CD4-positive, alpha-beta memory T cell (primary cell): ENCODE results near the gene DDAH1. TPM values are rescaled to one million over a fixed set of nuclear protein-coding genes. Genes with fewer than 3 reads are reported as not detected.

Source experiments
- CTCF ChIA-PET: fragments of 350-600 bp; sonication (Branson Sonifier 250); formaldehyde crosslinking; loops from one replicate; lab custom pipeline; 2021; ENCODE audit warnings: inconsistent platforms; ENCODE audit not compliant: partially characterized antibody; lab: Charles Lee
- POLR2A ChIA-PET: fragments of 350-600 bp; sonication (Branson Sonifier 250); formaldehyde crosslinking; loops from one replicate; lab custom pipeline; 2021; ENCODE audit not compliant: partially characterized antibody; lab: Charles Lee
- DNase-seq, 5 donors: peaks; one replicate each; pipeline versions ENCODE4 v3.0.0 to v3.0.0-alpha.2; 2020 to 2022; ENCODE audit warnings: mixed read lengths in 1 of 5
- H3K27ac ChIP-seq: one replicate; pipeline ENCODE4 v1.7.0; 2013; ENCODE audit warnings: low read depth, low read length
- H3K27me3 ChIP-seq: 2 replicates; pipeline ENCODE4 v1.7.0; 2013; ENCODE audit warnings: mild to moderate bottlenecking, low read length, moderate library complexity; ENCODE audit not compliant: insufficient read depth
- H3K36me3 ChIP-seq: 2 replicates; pipeline ENCODE4 v1.7.0; 2013; ENCODE audit warnings: mild to moderate bottlenecking, low read length, moderate library complexity; ENCODE audit not compliant: insufficient read depth
- H3K4me1 ChIP-seq: 2 replicates; pipeline ENCODE4 v1.7.0; 2013; ENCODE audit warnings: mild to moderate bottlenecking, low read length, moderate library complexity; ENCODE audit not compliant: insufficient read depth
- H3K4me3 ChIP-seq, 2 donors: one replicate each; pipeline ENCODE4 v1.7.0; 2013; ENCODE audit warnings: low read length in 2 of 2, mild to moderate bottlenecking in 1 of 2
- H3K9me3 ChIP-seq, 2 donors: one replicate each; pipeline ENCODE4 v1.7.0; 2013; ENCODE audit warnings: low read length in 2 of 2, control low read depth in 1 of 2; ENCODE audit not compliant: control insufficient read depth in 1 of 2
- H3K27ac Mint-ChIP-seq, 7 donors: one replicate each; pipeline ENCODE4 v1.8.0; 2020 to 2021; ENCODE audit warnings: mixed read lengths in 7 of 7, mild to moderate bottlenecking in 6 of 7, inconsistent platforms in 3 of 7, moderate library complexity in 3 of 7
- H3K27me3 Mint-ChIP-seq, 2 donors: one replicate each; pipeline ENCODE4 v1.8.0; 2020 to 2021; ENCODE audit warnings: mixed read lengths in 2 of 2
- H3K36me3 Mint-ChIP-seq, 2 donors: one replicate each; pipeline ENCODE4 v1.8.0; 2020 to 2021; ENCODE audit warnings: mixed read lengths in 2 of 2, inconsistent platforms in 1 of 2, mild to moderate bottlenecking in 1 of 2
- H3K4me1 Mint-ChIP-seq, 4 donors: one replicate each; pipeline ENCODE4 v1.8.0; 2020 to 2021; ENCODE audit warnings: mixed read lengths in 4 of 4, mild to moderate bottlenecking in 1 of 4
- H3K4me3 Mint-ChIP-seq, 8 donors: one replicate each; pipeline ENCODE4 v1.8.0; 2020 to 2021; ENCODE audit warnings: mixed read lengths in 8 of 8, mild to moderate bottlenecking in 7 of 8, moderate library complexity in 6 of 8, inconsistent platforms in 3 of 8
- H3K9me3 Mint-ChIP-seq, 8 donors: one replicate each; pipeline ENCODE4 v1.8.0; 2020 to 2021; ENCODE audit warnings: mixed read lengths in 8 of 8, mild to moderate bottlenecking in 5 of 8, inconsistent platforms in 3 of 8, moderate library complexity in 1 of 8
- intact Hi-C: fragments of 100-400 bp; cut with micrococcal nuclease; formaldehyde crosslinking; loops from one replicate; pipeline ENCODE4 v1.15.1; 2023
- polyA plus RNA-seq, 2 donors: library from polyadenylated mRNA; unstranded; fragments of 300-500 nt; fragmentation: Illumina TruSeq; gene quantifications; one replicate each; pipeline ENCODE4 v1.2.3, GENCODE V29; 2021
- total RNA-seq, 2 experiments: library from RNA; stranded (reverse); gene quantifications; one replicate each; pipeline ENCODE4 v1.2.3, GENCODE V29; 2021

Gene DDAH1
- total and polyA plus RNA-seq, 4 experiments from 2014 or later: not detected

- Histone ChIP-seq H3K27ac (no peak overlapping the region), H3K4me3 (no peak overlapping the region), H3K36me3 (no peaks in the 10 kb centered on the region), H3K27me3 (no peaks in the 10 kb centered on the region), H3K4me1 (no peaks in the 10 kb centered on the region), H3K9me3 (no peaks in the 10 kb centered on the region)
- no peaks in the 10 kb centered on the region for H3K9me3 Mint-ChIP-seq
- no peak overlapping the region for H3K27ac Mint-ChIP-seq
- H3K36me3 Mint-ChIP-seq: no peaks in the 10 kb centered on the region
- ChIA-PET CTCF (no interaction called here), POLR2A (no interaction called here)
- H3K4me1 Mint-ChIP-seq: peaks cover 0 to 2% (median 0%) of the 10 kb centered on the region in 4 donors
- no peak overlapping the region for H3K4me3 Mint-ChIP-seq
- H3K27me3 Mint-ChIP-seq: peaks cover 8 to 20% of the 10 kb centered on the region in 2 donors
- intact Hi-C loops: no loop called here
- DNase-seq: no peak
These were observed 144.4 kb downstream of the DDAH1 start for GRCh38 chr1:85320371-85321131.

- H3K27me3 Mint-ChIP-seq: peaks cover 8 to 20% of the 10 kb centered on the region in 2 donors
- no peaks in the 10 kb centered on the region for H3K9me3 Mint-ChIP-seq
- no peak overlapping the region for H3K27ac Mint-ChIP-seq
- Histone ChIP-seq H3K36me3 (no peaks in the 10 kb centered on the region), H3K27me3 (no peaks in the 10 kb centered on the region), H3K4me1 (no peaks in the 10 kb centered on the region), H3K4me3 (no peak overlapping the region), H3K27ac (no peak overlapping the region), H3K9me3 (no peaks in the 10 kb centered on the region)
- ChIA-PET CTCF (no interaction called here), POLR2A (no interaction called here)
- H3K4me3 Mint-ChIP-seq: no peak overlapping the region
- H3K4me1 Mint-ChIP-seq: peaks cover 0 to 2% (median 0%) of the 10 kb centered on the region in 4 donors
- intact Hi-C loops: no loop called here
- DNase-seq: no peak
- H3K36me3 Mint-ChIP-seq: no peaks in the 10 kb centered on the region
These were observed 145.0 kb downstream of the DDAH1 start for GRCh38 chr1:85319931-85320330.

GRCh38 chr1:85319491-85319890, 145.5 kb downstream of the DDAH1 start:
- no peak overlapping the region for H3K4me3 Mint-ChIP-seq
- H3K4me1 Mint-ChIP-seq: peaks cover 0 to 2% (median 0%) of the 10 kb centered on the region in 4 donors
- H3K27me3 Mint-ChIP-seq: peaks cover 10 to 18% of the 10 kb centered on the region in 2 donors
- Histone ChIP-seq H3K4me1 (no peaks in the 10 kb centered on the region), H3K27me3 (no peaks in the 10 kb centered on the region), H3K4me3 (no peak overlapping the region), H3K9me3 (no peaks in the 10 kb centered on the region), H3K36me3 (no peaks in the 10 kb centered on the region), H3K27ac (no peak overlapping the region)
- H3K9me3 Mint-ChIP-seq: no peaks in the 10 kb centered on the region
- ChIA-PET CTCF (no interaction called here), POLR2A (no interaction called here)
- intact Hi-C loops: no loop called here
- no peak for DNase-seq
- no peaks in the 10 kb centered on the region for H3K36me3 Mint-ChIP-seq
- H3K27ac Mint-ChIP-seq: no peak overlapping the region

GRCh38 chr1:85318217-85318616, 146.7 kb downstream of the DDAH1 start:
- Histone ChIP-seq H3K36me3 (no peaks in the 10 kb centered on the region), H3K27ac (no peak overlapping the region), H3K4me3 (no peak overlapping the region), H3K4me1 (no peaks in the 10 kb centered on the region), H3K27me3 (no peaks in the 10 kb centered on the region), H3K9me3 (no peaks in the 10 kb centered on the region)
- peaks cover 17 to 21% of the 10 kb centered on the region in 2 donors for H3K27me3 Mint-ChIP-seq
- peaks cover 0 to 2% (median 0%) of the 10 kb centered on the region in 4 donors for H3K4me1 Mint-ChIP-seq
- H3K27ac Mint-ChIP-seq: no peak overlapping the region
- H3K36me3 Mint-ChIP-seq: no peaks in the 10 kb centered on the region
- POLR2A ChIA-PET: no interaction called here
- CTCF ChIA-PET: no interaction called here
- no peaks in the 10 kb centered on the region for H3K9me3 Mint-ChIP-seq
- no peak overlapping the region for H3K4me3 Mint-ChIP-seq
- intact Hi-C loops: no loop called here
- no peak for DNase-seq

- Histone ChIP-seq H3K27me3 (no peaks in the 10 kb centered on the region), H3K9me3 (no peaks in the 10 kb centered on the region), H3K4me3 (no peak overlapping the region), H3K4me1 (no peaks in the 10 kb centered on the region), H3K27ac (no peak overlapping the region), H3K36me3 (no peaks in the 10 kb centered on the region)
- peaks cover 20 to 27% of the 10 kb centered on the region in 2 donors for H3K27me3 Mint-ChIP-seq
- H3K36me3 Mint-ChIP-seq: no peaks in the 10 kb centered on the region
- no peak for DNase-seq
- peaks cover 0 to 2% (median 0%) of the 10 kb centered on the region in 4 donors for H3K4me1 Mint-ChIP-seq
- H3K4me3 Mint-ChIP-seq: no peak overlapping the region
- H3K27ac Mint-ChIP-seq: no peak overlapping the region
- intact Hi-C loops: no loop called here
- no peaks in the 10 kb centered on the region for H3K9me3 Mint-ChIP-seq
- ChIA-PET POLR2A (no interaction called here), CTCF (no interaction called here)
These were observed 147.4 kb downstream of the DDAH1 start for GRCh38 chr1:85317560-85317959.

- H3K4me1 ChIP-seq: no peaks in the 10 kb centered on the region
- Mint-ChIP-seq H3K9me3 (no peaks in the 10 kb centered on the region), H3K27ac (no peak overlapping the region), H3K36me3 (no peaks in the 10 kb centered on the region), H3K4me3 (no peak overlapping the region), H3K27me3 (peaks cover 22 to 27% of the 10 kb centered on the region in 2 donors), H3K4me1 (peaks cover 0 to 2% (median 0%) of the 10 kb centered on the region in 4 donors)
- no peak overlapping the region for H3K27ac ChIP-seq
- H3K27me3 ChIP-seq: no peaks in the 10 kb centered on the region
- no peaks in the 10 kb centered on the region for H3K9me3 ChIP-seq
- H3K4me3 ChIP-seq: no peak overlapping the region
- POLR2A ChIA-PET: no interaction called here
- H3K36me3 ChIP-seq: no peaks in the 10 kb centered on the region
- DNase-seq: no peak
- intact Hi-C loops: no loop called here
- CTCF ChIA-PET: no interaction called here
These were observed 148.6 kb downstream of the DDAH1 start for GRCh38 chr1:85316321-85316720.

- POLR2A ChIA-PET: no interaction called here
- no peak for DNase-seq
- Mint-ChIP-seq H3K27me3 (peaks cover 24 to 29% of the 10 kb centered on the region in 2 donors), H3K27ac (no peak overlapping the region), H3K9me3 (no peaks in the 10 kb centered on the region), H3K4me1 (peaks cover 0 to 2% (median 0%) of the 10 kb centered on the region in 4 donors), H3K36me3 (no peaks in the 10 kb centered on the region), H3K4me3 (no peak overlapping the region)
- Histone ChIP-seq H3K4me3 (no peak overlapping the region), H3K4me1 (no peaks in the 10 kb centered on the region), H3K36me3 (no peaks in the 10 kb centered on the region), H3K27ac (no peak overlapping the region), H3K27me3 (no peaks in the 10 kb centered on the region), H3K9me3 (no peaks in the 10 kb centered on the region)
- intact Hi-C loops: no loop called here
- CTCF ChIA-PET: interaction anchor here (1.1 kb wide), 1 partner anchor 12 kb away, joined by 3 read pairs; no protein-coding TSS in a partner anchor
These were observed 149.2 kb downstream of the DDAH1 start for GRCh38 chr1:85315789-85316188.
